SK-N-DZ (cell line): ENCODE results near the gene FAM181A.

Source experiments
- DNase-seq: peaks from one replicate; pipeline ENCODE4 v3.0.0-alpha.2; 2015; ENCODE audit warnings: low spot score

The FAM181A gene

GRCh38 chr14:93962701-93963601 lies 35.8 kb downstream of the FAM181A start:
- no peak for DNase-seq

- no peak for DNase-seq
These were observed 36.5 kb downstream of the FAM181A start for GRCh38 chr14:93963692-93964091.

GRCh38 chr14:93964281-93964680 lies 37.1 kb downstream of the FAM181A start:
- no peak for DNase-seq

- DNase-seq, result no peak
These were observed 37.7 kb downstream of the FAM181A start for GRCh38 chr14:93964820-93965286.

GRCh38 chr14:93965287-93965821 lies 38.2 kb downstream of the FAM181A start:
- DNase-seq, result no peak

GRCh38 chr14:93965946-93966474 lies 38.9 kb downstream of the FAM181A start:
- no peak for DNase-seq

GRCh38 chr14:93967637-93968250 lies 40.6 kb downstream of the FAM181A start:
- DNase-seq, result no peak

GRCh38 chr14:93969082-93969828 lies 42.1 kb downstream of the FAM181A start:
- DNase-seq, result no peak

GRCh38 chr14:93970585-93970964 lies 43.4 kb downstream of the FAM181A start:
- DNase-seq, result no peak

- DNase-seq, result no peak
These were observed 44.0 kb downstream of the FAM181A start for GRCh38 chr14:93970965-93971634.

- DNase-seq, result no peak
These were observed 44.5 kb downstream of the FAM181A start for GRCh38 chr14:93971635-93972027.

GRCh38 chr14:93972618-93973205 lies 45.6 kb downstream of the FAM181A start:
- DNase-seq, result no peak

GRCh38 chr14:93973607-93974006 lies 46.5 kb downstream of the FAM181A start:
- DNase-seq, result no peak

GRCh38 chr14:93974299-93974698 lies 47.2 kb downstream of the FAM181A start:
- DNase-seq, result no peak

- no peak for DNase-seq
These were observed 47.7 kb downstream of the FAM181A start for GRCh38 chr14:93974833-93975232.

GRCh38 chr14:93975791-93976476 lies 48.8 kb downstream of the FAM181A start:
- no peak for DNase-seq

- DNase-seq, result peak; percentile 32
These were observed 49.4 kb downstream of the FAM181A start, which contains the start of gene ASB2 for GRCh38 chr14:93976477-93977057. Gene ASB2 (minus strand): TSS chr14:93976570. CDS start chr14:93964539, 12,031 bp downstream.

GRCh38 chr14:93977171-93977570 lies 50.0 kb downstream of the FAM181A start:
- DNase-seq, result no peak

- DNase-seq, result no peak
These were observed 50.8 kb downstream of the FAM181A start for GRCh38 chr14:93977790-93978581.
